Esophagus squamous epithelium (tissue), 5 donors: ENCODE data around the gene NFAT5. TPM values are rescaled to one million over a fixed set of nuclear protein-coding genes. Genes with fewer than 3 reads are reported as not detected.

ENCODE experiments used
- DNase-seq: peaks from one replicate; lab custom pipeline; 2025; lab: John Stamatoyannopoulos, UW
- H3K27ac ChIP-seq, 4 donors: fragments of 200-600 bp; sonication (generic); one replicate each; pipeline ENCODE4 v1.5.1; 2016 to 2019; ENCODE audit warnings: mild to moderate bottlenecking in 1 of 4
- H3K27me3 ChIP-seq, 4 donors: fragments of 200-600 bp; sonication (generic); 1 replicate in 3 of 4; 2 replicates in 1 of 4; pipeline versions ENCODE4 v1.5.1 to v1.6.0; 2017 to 2021; ENCODE audit warnings: antibody characterized with exemption in 1 of 4
- H3K36me3 ChIP-seq, 3 donors: fragments of 200-600 bp; sonication (generic); one replicate each; pipeline ENCODE4 v1.5.1; 2016 to 2019
- H3K4me1 ChIP-seq, 3 donors: fragments of 200-600 bp; sonication (generic); one replicate each; pipeline ENCODE4 v1.5.1; 2017 to 2019
- H3K4me3 ChIP-seq, 4 donors: fragments of 200-600 bp; sonication (generic); 1 replicate in 3 of 4; 2 replicates in 1 of 4; pipeline ENCODE4 v1.5.1; 2016 to 2019; ENCODE audit warnings: mild to moderate bottlenecking in 2 of 4, moderate library complexity in 1 of 4
- H3K9me3 ChIP-seq, 3 donors: fragments of 200-600 bp; sonication (generic); one replicate each; pipeline ENCODE4 v1.5.1; 2016 to 2019
- POLR2A ChIP-seq, 4 donors: fragments of 450-650 bp; IDR thresholded peaks; one replicate each; pipeline ENCODE4 v1.6.1; 2017; ENCODE audit warnings: antibody characterized with exemption in 4 of 4, mild to moderate bottlenecking in 4 of 4, moderate library complexity in 3 of 4
- WGBS, 2 donors: methylation state at CpG; one replicate each; pipeline ENCODE4 v1.1.5; 2018; 5-methylcytosine and 5-hydroxymethylcytosine counted together
- intact Hi-C: fragments of 100-400 bp; cut with DNase I; formaldehyde crosslinking; loops from one replicate; pipeline ENCODE4 v1.15.0; 2022
- total RNA-seq, 4 donors: library from RNA; depleted of rRNA; stranded (reverse); fragments of >200 nt; gene quantifications; one replicate each; pipeline ENCODE4 v1.1.0, GENCODE V29; 2016
- TF ChIP-seq, protein P1 (sequence below), 6 experiments: fragments of 450-650 bp in 4 of 6; fragments of 200-600 bp in 2 of 6; sonication (generic) in 2 of 6; IDR thresholded peaks; one replicate each; pipeline ENCODE4 v1.5.1; 2016 to 2019; ENCODE audit warnings: antibody characterized with exemption in 6 of 6, mild to moderate bottlenecking in 4 of 6, moderate library complexity in 4 of 6
- donor health status: DM: yes; HTN: yes; CAD: no.

NFAT5 gene
- total RNA-seq, 4 donors from 2014 or later, result 15.7 to 59.3 (median 30.1) TPM

DNA sequence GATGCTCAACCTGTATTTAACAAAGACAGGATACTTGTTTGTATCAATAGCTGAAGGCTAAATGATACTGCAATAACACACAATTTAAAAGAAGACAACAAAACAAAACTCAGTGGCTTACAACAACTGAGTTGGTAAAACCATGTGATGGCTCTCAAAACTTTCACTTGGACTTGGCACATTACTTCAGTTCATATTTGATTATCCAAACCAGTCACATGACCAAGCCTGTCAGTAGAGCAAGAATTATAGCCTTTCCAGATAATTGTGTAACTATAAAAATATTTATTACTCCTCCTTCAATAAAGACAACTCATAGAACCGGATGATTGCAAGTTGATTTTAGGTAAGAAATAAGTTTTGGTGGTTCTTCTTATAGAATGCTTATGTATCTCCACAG is 103.8 kb downstream of the NFAT5 start:
- Histone ChIP-seq H3K4me3 (no peak overlapping the region), H3K36me3 (peaks cover 10 to 63% (median 11%) of the 10 kb centered on the region in 3 donors), H3K9me3 (no peaks in the 10 kb centered on the region), H3K27ac (no peak overlapping the region), H3K27me3 (no peaks in the 10 kb centered on the region), H3K4me1 (peaks cover 0 to 11% (median 0%) of the 10 kb centered on the region in 3 donors)
- intact Hi-C loops, result no loop called here
- 32 to 42% methylated on average over 1 of the region's 1 CpG for WGBS, 2 donors
- no peak for TF ChIP-seq POLR2A (IDR thresholded peaks at IDR 0.05)
- TF ChIP-seq, protein P1, sequence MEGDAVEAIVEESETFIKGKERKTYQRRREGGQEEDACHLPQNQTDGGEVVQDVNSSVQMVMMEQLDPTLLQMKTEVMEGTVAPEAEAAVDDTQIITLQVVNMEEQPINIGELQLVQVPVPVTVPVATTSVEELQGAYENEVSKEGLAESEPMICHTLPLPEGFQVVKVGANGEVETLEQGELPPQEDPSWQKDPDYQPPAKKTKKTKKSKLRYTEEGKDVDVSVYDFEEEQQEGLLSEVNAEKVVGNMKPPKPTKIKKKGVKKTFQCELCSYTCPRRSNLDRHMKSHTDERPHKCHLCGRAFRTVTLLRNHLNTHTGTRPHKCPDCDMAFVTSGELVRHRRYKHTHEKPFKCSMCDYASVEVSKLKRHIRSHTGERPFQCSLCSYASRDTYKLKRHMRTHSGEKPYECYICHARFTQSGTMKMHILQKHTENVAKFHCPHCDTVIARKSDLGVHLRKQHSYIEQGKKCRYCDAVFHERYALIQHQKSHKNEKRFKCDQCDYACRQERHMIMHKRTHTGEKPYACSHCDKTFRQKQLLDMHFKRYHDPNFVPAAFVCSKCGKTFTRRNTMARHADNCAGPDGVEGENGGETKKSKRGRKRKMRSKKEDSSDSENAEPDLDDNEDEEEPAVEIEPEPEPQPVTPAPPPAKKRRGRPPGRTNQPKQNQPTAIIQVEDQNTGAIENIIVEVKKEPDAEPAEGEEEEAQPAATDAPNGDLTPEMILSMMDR (IDR thresholded peaks at IDR 0.05), result no peak
- no peak for DNase-seq

DNA sequence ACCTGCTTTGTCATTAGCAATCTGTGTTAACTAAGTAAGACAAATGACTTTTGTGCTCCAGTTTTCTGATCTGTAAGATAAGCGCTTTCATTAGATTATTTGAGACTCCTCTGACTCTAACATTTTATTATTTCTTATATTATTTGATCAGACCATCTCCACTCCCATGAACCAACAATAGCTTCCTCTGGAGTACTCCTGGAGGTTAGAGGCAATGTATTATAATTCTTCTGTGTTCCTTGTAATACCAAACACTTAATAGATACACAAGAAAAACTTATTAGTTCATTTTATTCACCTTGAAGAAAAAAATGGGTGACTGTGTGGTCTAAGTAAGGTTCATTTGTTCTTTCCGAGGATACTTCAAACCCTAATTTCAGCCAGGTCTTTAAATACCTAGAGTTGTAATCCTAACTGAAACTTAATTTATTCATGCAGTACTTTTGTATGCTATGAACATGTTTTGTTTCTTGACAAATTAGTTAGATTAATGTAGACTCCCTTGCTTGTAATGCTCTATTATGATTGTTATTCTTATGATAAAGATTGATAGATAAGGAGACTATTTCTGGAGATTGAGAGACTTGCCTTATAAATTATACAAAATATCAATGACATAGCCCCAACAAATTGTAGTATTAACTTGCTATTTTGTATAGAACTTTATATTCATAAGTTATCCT is 106.7 kb downstream of the NFAT5 start:
- Histone ChIP-seq H3K4me3 (no peak overlapping the region), H3K9me3 (no peaks in the 10 kb centered on the region), H3K27ac (no peak overlapping the region), H3K27me3 (no peaks in the 10 kb centered on the region), H3K4me1 (peaks cover 0 to 11% (median 0%) of the 10 kb centered on the region in 3 donors), H3K36me3 (peaks cover 10 to 81% (median 14%) of the 10 kb centered on the region in 3 donors)
- 93 to 97% methylated on average over 2 of the region's 2 CpGs for WGBS, 2 donors
- intact Hi-C loops, result no loop called here
- DNase-seq, result no peak
- TF ChIP-seq, protein P1 (IDR thresholded peaks at IDR 0.05), result no peak
- no peak for TF ChIP-seq POLR2A (IDR thresholded peaks at IDR 0.05)

- Histone ChIP-seq H3K4me3 (no peak overlapping the region), H3K4me1 (peaks cover 0 to 11% (median 0%) of the 10 kb centered on the region in 3 donors), H3K27me3 (no peaks in the 10 kb centered on the region), H3K9me3 (no peaks in the 10 kb centered on the region), H3K27ac (no peak overlapping the region), H3K36me3 (peaks cover 14 to 82% (median 15%) of the 10 kb centered on the region in 3 donors)
- 64 to 89% methylated on average over 3 of the region's 3 CpGs for WGBS, 2 donors
- DNase-seq, result no peak
- intact Hi-C loops, result no loop called here
- no peak for TF ChIP-seq POLR2A (IDR thresholded peaks at IDR 0.05)
- TF ChIP-seq, protein P1 (IDR thresholded peaks at IDR 0.05), result no peak
These were observed 107.4 kb downstream of the NFAT5 start for GRCh38 chr16:69672998-69673713.

- intact Hi-C loops, result no loop called here
- no peaks in the 10 kb centered on the region for H3K9me3 ChIP-seq
- no peak overlapping the region for H3K27ac ChIP-seq
- no peaks in the 10 kb centered on the region for H3K27me3 ChIP-seq
- TF ChIP-seq, protein P1 (IDR thresholded peaks at IDR 0.05), result no peak
- no peak for TF ChIP-seq POLR2A (IDR thresholded peaks at IDR 0.05)
- H3K36me3 ChIP-seq, result peaks cover 9 to 100% (median 13%) of the 10 kb centered on the region in 3 donors
- no peak for DNase-seq
- no peaks in the 10 kb centered on the region for H3K4me1 ChIP-seq
- no peak overlapping the region for H3K4me3 ChIP-seq
These were observed 114.6 kb downstream of the NFAT5 start for GRCh38 chr16:69680358-69680757.

GRCh38 chr16:69688589-69688988 is 122.8 kb downstream of the NFAT5 start:
- H3K4me3 ChIP-seq, result no peak overlapping the region
- H3K27me3 ChIP-seq, result no peaks in the 10 kb centered on the region
- 97 to 100% methylated on average over 2 of the region's 2 CpGs for WGBS, 2 donors
- TF ChIP-seq POLR2A (IDR thresholded peaks at IDR 0.05), result no peak
- TF ChIP-seq, protein P1 (IDR thresholded peaks at IDR 0.05), result no peak
- DNase-seq, result no peak
- H3K27ac ChIP-seq, result no peak overlapping the region
- intact Hi-C loops, result no loop called here
- H3K4me1 ChIP-seq, result no peaks in the 10 kb centered on the region
- H3K9me3 ChIP-seq, result no peaks in the 10 kb centered on the region
- H3K36me3 ChIP-seq, result peaks cover 15 to 94% (median 19%) of the 10 kb centered on the region in 3 donors
